HG02981 (cell line): ENCODE results near the gene ANAPC2.

Experiments used
- ATAC-seq: cut with Tn5 transposase; IDR thresholded peaks from one replicate; pipeline ENCODE4 v1.9.1; 2021; ENCODE audit warnings: mild to moderate bottlenecking, moderate library complexity; ENCODE audit not compliant: unreplicated experiment

Gene ANAPC2

DNA sequence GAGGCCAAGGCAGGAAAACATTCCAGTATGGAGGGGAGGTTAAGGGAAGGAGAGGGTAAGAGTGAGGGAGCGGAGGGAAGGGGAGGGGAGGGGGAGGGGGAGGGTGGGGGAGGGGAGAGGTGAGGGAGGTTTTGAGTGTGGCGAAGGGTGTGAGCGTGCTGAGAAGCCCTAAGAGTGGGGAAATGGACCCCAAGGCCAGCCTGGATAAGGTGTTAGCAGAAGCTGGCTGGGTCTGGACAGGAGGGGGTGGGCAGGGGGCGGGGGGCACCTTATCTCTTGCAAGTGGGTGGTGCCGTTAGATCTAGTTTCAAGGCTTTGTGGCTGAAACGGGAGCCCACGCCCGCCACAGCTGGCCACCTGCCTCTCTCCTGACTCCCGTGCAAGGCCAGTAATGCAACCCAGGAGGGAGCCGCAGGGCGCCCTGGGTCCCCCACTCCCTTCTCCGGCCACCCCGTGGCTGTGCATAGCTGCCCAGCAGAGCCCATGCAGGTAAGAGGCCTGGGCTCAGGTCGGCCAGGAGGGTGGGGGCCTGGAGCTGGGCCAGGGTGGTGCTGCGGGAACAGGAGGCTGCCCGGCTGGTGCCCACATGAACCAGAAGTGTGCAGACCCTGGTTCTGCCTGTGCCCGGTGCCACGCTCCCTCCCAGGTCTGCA, 39.6 kb upstream of the ANAPC2 start:
- no peak for ATAC-seq

DNA sequence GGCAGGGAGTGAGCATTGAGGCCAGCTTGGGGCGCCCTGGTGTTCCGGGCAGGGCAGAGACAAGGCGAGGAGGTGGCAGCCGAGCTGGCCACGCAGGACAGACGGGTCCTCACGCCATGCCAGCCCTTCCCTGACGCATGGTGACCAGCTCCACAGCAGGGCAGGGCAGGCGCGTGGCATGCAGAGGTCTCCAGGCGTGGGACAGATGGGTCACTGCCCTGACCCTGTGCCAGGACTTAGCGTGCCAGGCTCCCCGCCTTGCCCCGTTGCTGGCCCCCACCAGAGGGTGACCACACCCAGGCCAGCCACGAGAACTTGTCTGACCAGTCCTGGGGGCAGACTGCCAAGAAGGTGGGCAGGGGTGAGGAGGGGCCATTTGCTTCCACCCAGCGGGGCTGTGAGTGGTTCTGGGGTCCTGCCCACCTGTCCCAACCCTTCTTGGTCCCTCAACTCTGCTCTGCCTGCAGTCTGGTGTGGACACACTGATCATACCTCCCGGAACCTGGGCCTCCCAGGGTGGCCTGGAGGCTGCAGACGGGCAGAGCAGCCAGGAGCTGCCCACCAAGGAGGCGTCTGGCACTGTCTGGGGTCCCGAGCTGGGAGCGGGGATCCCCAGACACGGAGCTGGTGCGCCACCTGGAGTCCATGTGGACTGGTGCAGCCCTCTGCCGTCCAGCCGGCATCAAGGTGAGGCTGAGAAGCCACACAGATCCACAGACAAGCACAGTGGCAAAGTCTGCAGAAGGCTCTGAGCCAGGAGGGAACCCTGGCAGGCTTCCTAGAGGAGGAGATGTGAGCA, 38.9 kb upstream of the ANAPC2 start, which contains the start of gene RNF224:
RNF224 (plus strand) TSS at position 449 of the 799 bp plus-strand sequence. CDS start 834 bp downstream, outside the sequence.
- no peak for ATAC-seq

DNA sequence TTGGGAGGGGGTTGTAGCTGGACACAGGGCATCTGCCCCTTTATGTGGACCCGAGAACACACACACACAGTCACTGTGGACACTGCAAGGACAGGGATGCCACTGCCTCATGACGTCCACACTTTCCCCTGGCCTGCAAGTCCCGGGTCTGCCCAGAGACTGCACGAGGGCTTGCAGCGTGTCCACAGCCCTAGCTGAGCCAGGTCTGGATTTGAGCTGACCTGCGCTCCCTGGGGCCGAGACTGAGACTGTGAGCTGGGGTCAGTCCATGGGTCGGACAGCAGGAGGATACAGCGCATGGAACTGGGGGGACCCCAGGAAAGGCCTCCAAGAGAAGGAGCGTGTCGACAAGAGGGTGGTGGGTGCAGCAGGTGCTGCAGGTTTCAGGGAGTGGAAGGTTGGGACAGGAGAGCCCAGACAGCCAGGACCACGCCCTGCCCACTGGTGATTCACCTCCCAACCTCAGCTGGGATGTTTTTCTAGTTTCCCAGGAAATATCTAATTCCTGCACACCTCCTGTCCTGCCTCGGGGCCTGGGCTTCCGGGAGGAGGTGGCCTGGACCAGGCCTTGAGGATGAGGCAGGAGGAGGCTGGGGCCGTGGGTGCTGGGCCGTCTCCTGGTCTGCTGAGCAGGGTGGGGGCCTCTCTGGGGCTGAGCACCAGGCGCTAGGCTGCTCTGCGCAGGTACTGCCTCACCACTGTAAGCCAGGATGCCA, 38.1 kb upstream of the ANAPC2 start:
- ATAC-seq = no peak

DNA sequence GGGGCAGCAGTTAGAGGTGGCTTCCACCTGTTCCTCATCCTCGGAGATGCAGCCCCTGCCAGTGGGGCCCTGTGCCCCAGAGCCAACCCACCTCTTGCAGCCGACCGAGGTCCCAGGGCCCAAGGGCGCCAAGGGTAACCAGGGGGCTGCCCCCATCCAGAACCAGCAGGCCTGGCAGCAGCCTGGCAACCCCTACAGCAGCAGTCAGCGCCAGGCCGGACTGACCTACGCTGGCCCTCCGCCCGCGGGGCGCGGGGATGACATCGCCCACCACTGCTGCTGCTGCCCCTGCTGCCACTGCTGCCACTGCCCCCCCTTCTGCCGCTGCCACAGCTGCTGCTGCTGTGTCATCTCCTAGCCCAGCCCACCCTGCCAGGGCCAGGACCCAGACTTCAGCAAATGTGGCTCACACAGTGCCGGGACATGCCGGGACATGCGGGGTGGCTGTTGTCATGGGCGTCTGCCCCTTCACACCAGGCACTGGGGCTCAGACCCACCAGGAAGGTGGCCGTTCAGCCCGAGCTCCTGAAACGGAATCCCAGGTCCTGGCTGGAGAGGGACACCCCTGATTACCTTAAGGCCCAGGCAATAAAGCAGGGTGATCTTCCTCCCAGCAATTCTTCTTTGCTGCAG, 37.5 kb upstream of the ANAPC2 start:
- no peak for ATAC-seq

DNA sequence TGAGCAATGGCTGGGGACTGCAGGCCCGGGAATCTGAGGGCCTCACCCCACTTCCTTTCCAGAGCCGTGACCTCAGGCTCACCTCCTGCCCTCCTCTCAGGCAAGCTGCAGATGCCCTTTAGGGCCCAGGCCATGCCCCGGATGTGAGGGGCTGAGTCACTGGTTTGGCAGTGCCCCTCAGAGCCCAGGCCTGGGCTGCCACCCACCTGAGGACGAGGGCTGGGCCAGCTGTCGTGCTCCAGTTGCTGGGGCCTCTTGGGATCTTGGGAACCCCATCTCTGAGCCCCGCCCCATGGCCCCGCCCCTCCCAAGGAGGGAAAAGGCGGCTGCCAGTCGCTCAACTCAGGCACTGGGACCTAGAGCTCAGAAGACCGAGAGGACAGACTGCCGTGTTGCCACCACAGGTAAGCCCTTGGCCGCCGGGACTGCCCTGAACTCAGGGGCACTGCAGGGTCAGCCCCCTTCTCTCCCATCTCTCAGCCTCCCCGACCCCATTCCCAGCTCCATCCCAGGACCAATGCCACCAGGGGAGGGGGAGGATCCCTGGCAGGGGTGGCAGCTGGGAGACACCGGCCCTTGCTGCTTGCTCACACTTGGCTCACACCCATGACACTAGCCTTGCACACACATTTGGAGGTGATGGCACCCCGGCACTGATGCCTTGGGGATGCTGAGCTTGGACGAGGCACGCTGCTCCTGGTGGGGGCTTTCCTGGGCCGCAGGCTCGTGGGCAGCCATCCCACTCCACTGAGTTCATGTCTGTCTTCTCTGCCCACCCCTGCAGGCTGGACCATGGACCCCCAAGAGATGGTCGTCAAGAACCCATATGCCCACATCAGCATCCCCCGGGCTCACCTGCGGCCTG, 36.7 kb upstream of the ANAPC2 start, which contains the start of gene CYSRT1:
CYSRT1 (plus strand) TSS at position 345 of the 865 bp plus-strand sequence; CDS start at position 793, 448 bp downstream.
- no peak for ATAC-seq

DNA sequence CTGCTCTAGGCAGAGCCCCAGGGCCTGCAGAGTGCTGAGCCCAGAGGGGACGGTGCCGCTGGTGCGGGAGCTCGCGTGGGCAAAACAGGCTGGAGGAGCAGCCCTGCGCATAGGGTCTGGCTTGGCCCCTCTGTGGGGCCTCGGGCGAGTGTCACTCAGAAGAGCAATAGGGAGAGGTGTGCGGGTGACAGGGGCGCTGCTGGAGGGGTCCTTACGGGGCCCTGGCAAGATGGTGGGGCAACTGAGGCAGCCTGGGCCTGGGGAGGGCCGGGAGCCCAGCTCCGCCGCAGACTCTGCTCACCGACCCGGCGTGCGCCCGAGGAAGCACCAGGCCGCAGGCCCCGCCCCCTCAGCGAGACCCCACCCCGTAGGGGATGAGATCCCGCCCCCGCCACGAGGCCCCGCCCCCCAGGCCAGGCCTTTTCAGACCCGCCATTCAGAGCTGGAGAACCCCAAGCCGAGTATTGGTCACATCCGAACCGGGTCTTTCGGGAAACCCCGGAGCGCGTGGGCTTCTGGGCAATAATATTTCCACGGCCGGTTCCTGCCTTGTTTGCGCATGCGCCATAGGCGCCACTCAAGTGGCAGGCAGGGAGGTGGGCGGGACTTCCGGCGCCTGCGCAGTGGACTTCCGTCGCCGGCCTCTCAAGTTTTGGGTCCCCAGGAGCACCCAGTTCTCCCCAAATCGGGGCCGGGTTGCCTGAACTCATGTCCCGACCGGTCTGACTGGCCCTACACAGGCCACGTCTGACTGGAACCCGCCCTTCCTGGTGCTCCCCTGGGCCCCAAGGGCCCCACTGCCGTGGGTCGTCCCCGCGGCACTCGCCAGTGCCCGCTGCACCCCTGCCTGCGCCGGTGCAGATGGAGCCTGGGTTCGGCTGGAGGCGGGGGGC, 35.0 kb upstream of the ANAPC2 start:
- peak; percentile 70 for ATAC-seq

DNA sequence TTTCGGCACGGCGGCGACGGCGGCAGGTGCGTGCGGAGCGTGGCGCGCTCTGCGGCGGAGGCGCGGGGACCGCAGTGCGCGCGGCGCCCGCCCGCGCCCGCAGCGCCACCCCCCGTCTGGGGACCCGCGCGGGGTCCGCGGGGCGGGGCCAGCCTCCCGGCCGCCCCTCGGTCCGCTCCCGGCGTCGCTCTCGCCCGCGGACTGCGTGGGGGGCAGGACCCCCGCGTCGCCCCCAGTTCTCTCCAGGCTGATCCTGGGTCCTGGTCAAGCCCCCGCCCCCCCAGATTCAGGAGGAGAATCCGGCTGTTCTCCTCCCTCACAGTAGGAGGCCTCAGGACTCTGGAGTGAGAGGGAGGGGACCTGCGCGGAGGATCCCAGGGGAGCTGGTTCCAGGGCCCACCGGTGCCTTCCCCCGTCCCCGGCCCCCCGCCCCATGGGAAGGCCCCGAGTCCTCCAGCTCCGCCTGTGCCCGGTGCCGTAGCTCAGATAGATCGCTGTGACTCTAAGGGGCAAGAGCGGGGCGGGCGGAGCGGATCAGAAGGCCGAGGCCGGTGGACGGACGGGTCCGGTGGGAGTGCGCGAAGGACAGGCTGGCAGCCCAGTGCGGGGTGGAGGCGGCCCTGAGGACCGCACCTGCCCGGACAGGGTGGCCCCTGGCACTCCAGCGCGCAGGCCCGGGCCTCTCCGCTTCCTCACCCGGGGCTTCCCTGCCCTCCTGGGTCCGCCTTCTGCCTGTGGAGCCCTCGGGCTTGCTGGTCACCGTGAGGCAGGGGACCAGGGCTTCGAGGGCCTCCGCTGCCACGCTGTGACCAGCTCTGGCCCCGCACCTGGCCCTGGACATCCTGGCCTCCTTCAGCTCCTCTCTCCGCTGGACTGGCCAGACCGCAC, 34.1 kb upstream of the ANAPC2 start, which contains the start of gene RNF208:
RNF208 (minus strand) TSS at position 51 of the 888 bp plus-strand sequence. CDS start 1,028 bp downstream, outside the sequence.
- peak; percentile 2 for ATAC-seq

DNA sequence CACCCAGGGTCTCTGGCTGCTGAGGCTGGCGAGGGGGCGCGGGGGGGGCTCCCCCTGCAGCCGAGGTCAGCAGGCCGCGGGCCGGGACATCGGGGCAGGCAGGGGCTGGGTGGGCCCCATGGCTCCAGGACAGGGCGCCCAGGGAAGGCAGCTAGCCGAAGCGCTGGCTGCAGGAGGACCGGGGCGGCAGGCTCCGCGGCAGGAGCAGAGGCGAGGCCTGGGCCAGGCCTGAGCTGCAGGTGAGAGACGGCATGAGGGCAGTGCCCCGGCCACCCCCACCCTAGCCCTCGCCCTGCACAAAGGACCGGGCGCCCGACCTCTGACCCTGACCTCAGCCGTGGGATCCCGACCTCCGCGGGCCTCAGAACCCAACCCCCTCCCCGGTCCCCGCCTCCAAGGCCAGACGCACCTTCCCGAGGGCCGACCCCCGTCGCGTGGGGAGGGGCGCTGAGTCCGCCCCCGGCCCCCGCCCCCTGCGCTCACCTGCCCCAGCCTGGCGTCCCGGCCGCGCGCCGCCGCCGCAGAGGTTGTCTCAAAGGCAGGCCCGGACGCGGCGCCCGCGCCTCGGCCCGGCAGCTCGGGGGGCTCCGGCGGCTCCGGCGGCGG, 33.2 kb upstream of the ANAPC2 start:
- no peak for ATAC-seq

DNA sequence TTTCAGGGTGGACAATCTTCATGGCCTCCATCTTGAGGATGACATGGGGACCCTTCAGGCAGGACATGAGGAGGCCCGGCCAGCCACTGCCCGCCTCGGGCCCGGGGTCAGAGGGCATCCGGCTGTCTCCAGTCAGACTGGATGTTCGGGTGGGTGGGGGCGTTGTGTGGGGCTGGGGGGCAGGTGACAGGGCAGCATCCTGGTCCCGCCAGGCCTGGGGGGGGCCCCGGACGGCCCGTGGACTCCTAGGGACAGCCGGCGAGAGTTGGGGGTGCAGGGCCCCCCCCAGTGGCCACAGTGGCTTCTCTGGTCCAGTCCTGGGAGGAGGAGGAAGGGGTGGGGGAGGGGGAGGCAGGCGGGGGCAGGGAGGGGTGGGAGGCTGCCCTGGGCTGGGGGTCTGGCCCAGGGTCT, 32.7 kb upstream of the ANAPC2 start:
- no peak for ATAC-seq

DNA sequence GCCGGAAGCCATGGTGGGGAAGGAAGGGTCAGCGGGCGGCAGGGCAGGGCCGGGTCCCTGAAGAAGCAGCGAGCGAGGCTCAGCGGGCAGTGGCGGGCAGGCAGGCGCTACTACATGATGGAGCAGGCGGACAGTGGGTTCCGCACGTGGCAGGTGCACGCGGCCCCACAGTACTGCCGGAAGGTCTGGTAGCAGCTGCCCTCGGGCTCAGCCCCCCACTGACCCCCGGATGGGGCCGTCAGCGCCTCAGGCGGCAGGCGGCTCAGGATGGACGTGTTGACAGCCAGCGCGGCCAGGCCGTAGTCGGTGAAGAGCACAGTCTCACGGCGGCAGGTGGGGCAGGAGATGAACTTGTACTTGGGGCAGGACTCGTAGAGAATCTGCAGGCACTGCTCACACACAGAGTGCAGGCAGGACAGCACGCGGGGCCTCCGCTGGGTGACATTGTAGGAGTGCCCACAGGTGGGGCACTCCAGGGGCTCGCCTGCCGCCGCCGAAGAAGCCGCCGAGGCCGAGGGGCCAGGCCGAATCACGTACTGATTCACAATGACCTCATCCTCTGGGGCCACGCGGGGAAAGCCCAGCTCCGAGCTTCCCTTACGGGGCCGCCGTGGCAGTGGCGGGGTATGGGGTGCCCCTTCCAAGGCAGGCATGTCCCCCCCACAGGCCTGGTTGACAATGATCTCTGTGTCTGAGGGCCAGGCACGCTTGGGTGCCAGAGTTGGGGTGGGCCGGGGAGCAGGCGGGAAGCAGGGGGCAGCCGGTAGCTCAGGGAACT, 32.1 kb upstream of the ANAPC2 start:
- ATAC-seq = no peak

DNA sequence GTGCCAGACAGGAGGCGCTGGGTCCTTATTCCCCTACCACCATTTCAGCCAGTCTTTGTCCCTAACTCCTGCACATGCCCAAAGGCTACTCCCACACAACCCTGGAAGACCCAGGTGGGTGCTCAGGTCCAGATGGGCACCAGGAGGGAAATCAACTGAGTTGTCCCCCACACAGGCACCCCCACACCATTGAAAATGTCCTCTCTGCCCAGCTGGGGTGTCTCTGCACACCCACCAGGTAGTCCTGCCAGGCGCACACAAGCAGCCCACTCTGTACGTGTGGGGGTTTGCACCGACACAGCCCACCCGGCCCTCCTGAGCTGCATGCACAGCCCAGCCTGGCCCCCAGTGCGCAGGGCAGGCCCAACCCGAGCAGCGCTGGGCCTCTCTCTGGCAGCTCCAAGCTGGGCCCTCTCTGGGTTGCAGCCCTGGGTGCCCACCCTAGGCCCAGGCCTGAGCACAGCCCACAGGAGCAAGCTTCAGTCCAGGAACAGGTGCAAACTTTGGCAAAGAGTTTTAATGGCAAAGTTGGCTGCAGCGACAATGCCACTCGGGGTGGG, 31.5 kb upstream of the ANAPC2 start:
- no peak for ATAC-seq

DNA sequence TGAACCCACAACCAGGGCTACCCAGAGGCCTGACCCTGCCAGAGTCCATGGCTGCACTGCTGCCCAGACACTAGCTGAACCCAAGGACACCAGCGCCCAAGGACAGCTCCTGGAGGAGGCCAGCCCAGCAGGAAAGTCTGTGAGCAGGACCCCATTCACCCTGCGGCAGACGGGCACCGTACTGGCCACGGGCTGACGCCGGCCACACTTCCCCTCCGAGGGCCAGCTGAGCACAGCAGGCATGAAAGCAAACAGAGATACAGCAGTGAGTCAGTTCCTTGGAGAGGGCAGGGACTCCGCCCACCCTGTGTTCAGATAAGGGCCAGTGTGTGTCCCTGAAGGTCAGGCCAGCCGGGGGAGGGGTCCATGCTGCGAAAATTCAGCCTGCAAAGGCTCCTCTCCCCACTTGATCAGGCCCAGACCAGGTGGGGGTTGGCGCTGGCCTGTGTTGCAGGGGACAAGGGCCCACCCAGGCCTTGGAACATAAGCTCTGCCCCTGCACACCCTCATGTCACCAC, 30.5 kb upstream of the ANAPC2 start:
- no peak for ATAC-seq

DNA sequence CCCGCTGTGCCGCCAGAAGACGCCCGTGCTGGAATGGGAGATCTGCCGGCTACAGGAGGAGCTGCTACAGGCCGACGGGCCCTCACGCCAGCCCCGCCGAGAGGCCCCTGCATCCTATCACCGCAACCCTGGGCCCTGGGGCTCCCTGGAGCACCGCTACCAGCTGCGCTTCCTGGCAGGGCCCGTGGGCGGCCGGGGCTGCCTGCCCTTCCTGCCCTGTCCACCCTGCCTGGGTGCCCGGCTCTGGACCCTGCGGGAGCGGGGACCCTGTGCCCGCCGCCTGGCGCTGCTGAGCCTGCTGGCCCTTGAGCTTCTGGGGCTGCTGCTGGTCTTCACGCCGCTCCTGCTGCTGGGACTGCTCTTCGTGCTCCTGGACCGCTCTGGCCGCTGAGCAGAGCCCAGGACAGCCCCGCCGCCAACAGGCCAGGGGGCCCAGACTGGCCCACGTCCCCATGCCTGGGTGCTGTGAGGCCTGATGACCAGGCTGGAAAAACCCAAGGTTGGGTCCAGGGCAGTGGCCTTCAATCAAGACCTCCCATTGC, 29.9 kb upstream of the ANAPC2 start:
- no peak for ATAC-seq

DNA sequence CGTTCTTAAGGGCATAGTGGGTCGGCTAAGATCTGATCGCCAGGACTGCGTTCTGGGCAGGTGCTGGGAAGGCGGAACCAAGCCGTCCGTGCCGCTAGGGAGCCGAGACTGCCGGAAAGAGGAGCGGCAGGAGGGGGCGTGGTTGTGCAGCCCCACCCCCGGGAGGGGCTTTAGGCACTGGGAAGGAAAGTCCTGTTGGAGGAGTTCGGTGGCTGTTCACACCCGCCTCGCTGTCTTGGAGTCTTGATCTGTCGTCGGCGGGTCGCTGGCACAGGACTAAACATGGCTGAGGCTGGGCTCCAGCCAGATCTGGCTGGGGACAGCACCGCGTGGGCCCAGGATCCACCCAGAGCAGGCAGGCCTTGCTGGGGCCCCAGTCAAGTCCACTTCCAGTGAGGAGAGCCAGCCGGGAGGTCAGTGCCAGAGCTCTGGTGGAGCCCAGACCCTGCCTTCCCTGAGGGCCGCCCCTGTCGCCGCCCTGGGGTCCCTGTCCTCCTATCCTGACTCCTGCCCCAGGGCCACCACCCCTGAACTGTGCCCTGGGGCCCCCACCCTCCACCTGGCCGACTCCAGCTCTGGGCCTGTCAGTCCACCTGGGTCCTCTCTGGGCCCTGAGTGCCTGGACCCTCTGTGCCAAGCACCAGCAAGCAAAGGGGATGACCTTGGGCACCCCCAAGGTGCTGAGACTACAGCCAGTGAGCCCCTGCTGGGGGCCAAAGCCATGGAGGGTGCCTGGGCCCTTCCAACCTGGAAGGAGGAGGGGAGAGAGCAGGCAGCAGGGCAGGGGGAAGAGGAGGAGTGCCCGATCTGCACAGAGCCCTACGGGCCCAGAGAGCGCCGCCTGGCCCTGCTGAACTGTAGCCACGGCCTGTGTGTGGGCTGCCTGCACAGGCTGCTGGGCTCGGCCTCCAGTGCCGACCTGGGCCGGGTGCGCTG, 29.2 kb upstream of the ANAPC2 start:
- no peak for ATAC-seq
